K562 (cell line): ENCODE results near the gene C4A. TPM values are rescaled to one million over a fixed set of nuclear protein-coding genes. Genes with fewer than 3 reads are reported as not detected.
A peak's percentile ranks its signal among the peaks of the same experiment; 100 is the strongest.

Source experiments
- CC2D1A ChIP-seq: fragments of 450-650 bp; IDR thresholded peaks from 2 replicates; pipeline ENCODE4 v1.6.1; 2017; ENCODE audit warnings: mild to moderate bottlenecking
- CEBPZ ChIP-seq: fragments of 150-350 bp; IDR thresholded peaks from 2 replicates; pipeline ENCODE4 v1.6.1; 2014; ENCODE audit warnings: low read depth, mild to moderate bottlenecking, low read length, borderline replicate concordance
- CREB5 ChIP-seq: fragments of 250-450 bp; sonication (Bioruptor Pico); IDR thresholded peaks from 2 replicates; pipeline ENCODE4 v1.5.0; 2020; ENCODE audit warnings: mild to moderate bottlenecking
- E4F1 ChIP-seq: fragments of 250-450 bp; sonication (Bioruptor Pico); IDR thresholded peaks from 2 replicates; pipeline ENCODE4 v1.5.0; 2021; ENCODE audit warnings: mild to moderate bottlenecking, borderline replicate concordance
- ETV5 ChIP-seq: sonication (generic); formaldehyde crosslinking; IDR thresholded peaks from 2 replicates; pipeline ENCODE4 v1.4.0; 2020; ENCODE audit warnings: low read depth, mild to moderate bottlenecking, missing genetic modification reagents
- MTA2 ChIP-seq: fragments of 450-650 bp; IDR thresholded peaks from 2 replicates; pipeline ENCODE4 v1.6.1; 2016; ENCODE audit warnings: low read depth
- NFE2 ChIP-seq: IDR thresholded peaks from 2 replicates; pipeline ENCODE4 v1.6.1; 2014; ENCODE audit warnings: antibody characterized with exemption, low read depth
- STAT6 ChIP-seq: sonication (generic); formaldehyde crosslinking; IDR thresholded peaks from 2 replicates; pipeline ENCODE4 v1.8.1; 2023; ENCODE audit warnings: mild to moderate bottlenecking, missing genetic modification reagents
- UBTF ChIP-seq, 2 experiments: IDR thresholded peaks; 2 replicates each; pipeline ENCODE4 v1.6.1; 2012; ENCODE audit warnings: improper control_type of control experiment in 2 of 2, low read depth in 2 of 2, low read length in 2 of 2, borderline replicate concordance in 1 of 2
- ZBTB12 ChIP-seq: fragments of 250-450 bp; sonication (Bioruptor Pico); IDR thresholded peaks from 2 replicates; pipeline ENCODE4 v1.4.0; 2020
- ZNF707 ChIP-seq: fragments of 250-450 bp; sonication (Bioruptor Pico); conservative IDR thresholded peaks from 2 replicates; pipeline ENCODE4 v1.8.0; 2022; ENCODE audit warnings: inconsistent platforms, mild to moderate bottlenecking, moderate library complexity
- polyA plus RNA-seq, 8 experiments: library from polyadenylated mRNA; depleted of rRNA in 4 of 8; stranded (reverse) in 5 of 8; unstranded in 3 of 8; fragments of >200 nt; fragmentation: Nextera tagmentation in 2 of 8; fragmentation: Illumina TruSeq in 1 of 8; extraction: Ambion mirVana in 2 of 8; extraction: Trizol in 1 of 8; gene quantifications; 2 replicates each; pipeline versions ENCODE4 v1.2.1 to v1.2.3, GENCODE V29; 2011 to 2014; ENCODE audit warnings: inconsistent platforms in 1 of 8, missing spikeins in 1 of 8
- total RNA-seq, 7 experiments: library from RNA; depleted of rRNA in 6 of 7; stranded (reverse); fragments of >200 nt in 6 of 7; fragmentation: Illumina TruSeq in 2 of 7; extraction: Trizol in 2 of 7; gene quantifications; 2 replicates each; pipeline versions ENCODE4 v1.2.1 to v1.2.3, GENCODE V29; 2011 to 2021; ENCODE audit warnings: low replicate concordance in 1 of 7

The C4A gene
- total and polyA plus RNA-seq, 9 of the 15 experiments (the other 6 are each of a cell fraction or from before 2014, with no cell fraction given), result 0.27 to 7.6 (median 5.0) TPM

GRCh38 chr6:31958741-31959739 lies 22.8 kb upstream of the C4A start, which contains the start of the genes NELFE and SKIC2 (continued):
- TF ChIP-seq CEBPZ, result no peak
- peak; percentile 73 for TF ChIP-seq CC2D1A
- peak; percentile 95; the same call in 1 of the 2 replicates for TF ChIP-seq STAT6 (CRISPR knock-in tag)
- TF ChIP-seq E4F1 (CRISPR knock-in tag), result peak; percentile 41; the same call in 1 of the 2 replicates
- TF ChIP-seq ZNF707 (CRISPR knock-in tag), result peak; percentile 74
- TF ChIP-seq ETV5 (CRISPR knock-in tag), result peak; percentile 94
- TF ChIP-seq MTA2, result peak; percentile 96
- TF ChIP-seq NFE2, result no peak
- peak; percentile 73; the same call in 1 of the 2 replicates for TF ChIP-seq CREB5
- peak; percentile 99 for TF ChIP-seq ZBTB12 (CRISPR knock-in tag)
- TF ChIP-seq UBTF (IDR thresholded peaks at IDR 0.05; ENCODE audit: borderline replicate concordance in 1 of 2, low read depth in 2 of 2, low read length in 2 of 2), result no peak; a peak in 1 of 4 replicates
